HG02852 (cell line): ENCODE results near the gene PHACTR1.
"Not testable (repeated sequence)": the region's sequence is repeated elsewhere in the genome, so short reads cannot be mapped to it uniquely, and the experiment has no call there.

Source experiments
- ATAC-seq: cut with Tn5 transposase; IDR thresholded peaks from one replicate; pipeline ENCODE4 v1.9.1; 2021; ENCODE audit warnings: mild to moderate bottlenecking, moderate library complexity; ENCODE audit not compliant: unreplicated experiment

The PHACTR1 gene

DNA sequence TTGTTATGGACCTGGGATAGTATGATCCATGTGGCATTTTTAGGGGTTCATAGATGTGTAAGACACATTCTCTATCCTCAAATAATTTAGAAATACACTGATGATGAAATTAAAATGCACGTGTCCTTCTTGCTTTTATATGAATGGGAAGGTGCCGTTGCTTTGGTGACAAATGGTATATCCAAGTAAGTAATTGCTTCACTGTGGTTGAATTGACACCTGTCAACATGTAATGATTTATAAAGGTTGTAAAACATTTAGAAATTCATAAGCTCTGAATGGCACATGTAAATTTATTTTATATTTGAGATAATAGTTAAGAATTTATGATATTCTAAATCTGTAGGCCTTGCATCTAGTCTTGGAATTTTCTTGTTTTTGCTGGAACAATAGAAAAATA lies 227.0 kb downstream of the PHACTR1 start:
- ATAC-seq, result no peak

DNA sequence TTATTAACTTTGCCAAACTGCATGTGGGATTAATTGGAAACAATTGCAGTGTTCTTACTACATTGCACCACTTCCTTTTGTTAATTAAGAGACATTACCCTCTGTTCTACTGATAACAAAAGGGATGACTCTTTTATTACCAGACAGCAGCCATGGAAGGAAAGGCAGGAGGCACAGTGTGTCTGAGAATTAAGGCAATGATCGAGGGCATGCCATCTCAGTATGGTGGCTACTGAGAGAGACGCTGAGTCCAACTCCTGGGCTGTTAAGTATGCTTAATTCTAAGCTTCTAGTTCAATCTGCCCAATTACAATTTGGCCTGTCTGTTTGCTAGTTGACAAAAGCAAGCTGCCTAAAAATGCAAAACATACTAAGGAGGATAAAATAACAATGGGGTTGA lies 227.4 kb downstream of the PHACTR1 start:
- ATAC-seq, result no peak

DNA sequence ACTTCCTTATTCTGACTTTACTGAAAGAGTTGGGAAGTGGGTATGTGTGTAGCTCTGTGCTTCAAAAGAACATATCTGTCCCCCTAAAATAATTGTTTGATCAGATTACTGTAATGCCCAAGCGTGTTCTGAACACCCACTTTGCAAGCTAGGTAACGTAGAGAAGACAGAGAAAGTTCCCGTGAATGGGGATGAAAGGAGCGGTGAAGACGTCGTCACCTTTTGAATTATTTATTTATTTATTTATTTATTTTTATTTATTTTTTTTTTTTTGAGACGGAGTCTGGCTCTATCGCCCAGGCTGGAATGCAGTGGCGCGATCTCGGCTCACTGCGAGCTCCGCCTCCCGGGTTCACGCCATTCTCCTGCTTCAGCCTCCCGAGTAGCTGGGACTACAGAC lies 228.0 kb downstream of the PHACTR1 start:
- ATAC-seq, result not testable (repeated sequence)

DNA sequence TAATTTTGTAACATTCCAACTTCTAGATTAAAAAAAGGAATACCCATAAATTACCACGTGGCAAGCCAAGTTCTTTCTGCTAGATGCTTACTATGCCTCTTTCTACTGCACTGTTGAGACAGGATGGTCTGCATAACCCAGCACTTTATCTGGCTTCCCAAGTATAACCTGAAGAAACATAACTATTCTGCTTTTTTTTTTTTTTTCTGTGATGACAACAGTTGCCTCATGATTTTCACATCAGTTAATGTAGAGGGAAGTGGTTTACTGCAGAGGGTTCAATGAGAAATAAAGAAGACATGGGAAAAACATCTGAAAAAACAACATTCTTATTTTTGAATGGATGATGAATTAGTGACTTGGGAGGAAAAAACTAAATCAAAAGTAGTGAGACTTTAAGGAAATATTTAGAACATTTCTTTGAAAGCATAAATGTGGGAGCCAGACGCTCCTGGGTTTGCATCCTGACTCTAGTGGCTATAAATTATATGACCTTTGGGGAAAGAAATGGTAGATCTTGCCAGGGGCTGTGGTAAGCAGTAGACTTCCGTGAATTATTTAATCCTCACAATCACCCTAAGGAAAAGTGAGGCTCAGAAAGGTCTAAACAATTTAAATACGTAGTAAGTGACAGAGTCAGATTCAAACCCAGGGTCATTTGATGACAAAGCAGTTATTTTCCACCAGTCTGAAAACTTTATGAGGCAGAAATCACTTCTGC lies 230.7 kb downstream of the PHACTR1 start:
- no peak for ATAC-seq

- no peak for ATAC-seq
These were observed 231.4 kb downstream of the PHACTR1 start for GRCh38 chr6:12947967-12948366.

GRCh38 chr6:12950976-12951375 lies 234.4 kb downstream of the PHACTR1 start:
- no peak for ATAC-seq

GRCh38 chr6:12951415-12951814 lies 234.8 kb downstream of the PHACTR1 start:
- no peak for ATAC-seq

DNA sequence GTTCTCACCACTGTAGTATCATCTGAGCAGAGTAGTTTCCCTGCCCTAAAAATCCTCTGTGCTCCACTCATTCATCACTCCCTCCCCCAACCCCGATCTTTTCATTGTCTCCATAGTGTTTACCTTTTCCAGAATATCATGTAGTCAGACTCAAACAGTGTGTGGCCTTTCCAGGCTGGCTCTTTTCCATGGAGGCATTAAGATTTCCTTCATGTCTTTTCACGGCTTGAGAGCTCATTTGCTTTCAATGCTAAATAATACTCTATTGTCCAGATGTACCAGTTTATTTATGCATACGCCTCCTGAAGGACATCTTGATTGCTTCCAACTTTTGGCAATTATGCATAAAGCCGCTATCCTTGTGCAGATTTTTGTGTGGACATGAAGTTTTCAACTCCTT lies 235.8 kb downstream of the PHACTR1 start:
- no peak for ATAC-seq

DNA sequence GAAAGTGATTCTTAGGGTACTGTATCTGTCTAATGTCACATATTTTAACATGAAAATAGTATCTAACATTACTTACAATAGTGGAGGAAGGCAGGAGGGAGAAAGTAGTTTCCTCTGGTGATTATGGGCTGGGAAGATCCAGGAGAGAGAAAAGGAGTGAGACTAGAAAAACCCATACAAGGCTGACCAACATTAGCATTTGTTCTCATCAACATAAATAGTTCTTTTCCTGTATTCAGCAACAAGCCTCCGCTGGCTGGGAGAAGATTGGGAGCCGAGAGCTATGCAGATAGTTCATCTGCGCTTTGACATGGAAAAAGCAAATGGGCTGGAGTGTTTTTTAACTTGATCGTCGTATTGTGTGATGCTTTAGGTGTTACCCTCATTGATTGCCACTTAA lies 239.4 kb downstream of the PHACTR1 start:
- no peak for ATAC-seq

DNA sequence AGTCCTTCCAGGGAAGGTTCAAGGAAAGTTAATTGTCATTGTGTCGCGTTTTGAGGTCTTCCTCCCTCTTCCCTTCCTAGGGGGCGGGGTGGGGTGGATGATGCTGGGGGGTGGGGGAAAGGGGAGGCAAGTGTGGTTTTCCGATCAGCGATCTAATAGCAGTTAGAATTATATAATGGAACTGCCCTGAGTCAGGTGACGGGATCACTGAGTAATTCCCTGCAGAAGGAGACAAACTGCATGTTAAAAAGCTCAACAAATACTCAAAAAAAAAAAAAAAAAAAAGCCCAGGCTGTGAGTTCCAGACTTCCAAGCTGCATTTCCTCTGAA lies 240.4 kb downstream of the PHACTR1 start:
- ATAC-seq, result no peak

- ATAC-seq, result no peak
These were observed 240.9 kb downstream of the PHACTR1 start for GRCh38 chr6:12957321-12958051.

DNA sequence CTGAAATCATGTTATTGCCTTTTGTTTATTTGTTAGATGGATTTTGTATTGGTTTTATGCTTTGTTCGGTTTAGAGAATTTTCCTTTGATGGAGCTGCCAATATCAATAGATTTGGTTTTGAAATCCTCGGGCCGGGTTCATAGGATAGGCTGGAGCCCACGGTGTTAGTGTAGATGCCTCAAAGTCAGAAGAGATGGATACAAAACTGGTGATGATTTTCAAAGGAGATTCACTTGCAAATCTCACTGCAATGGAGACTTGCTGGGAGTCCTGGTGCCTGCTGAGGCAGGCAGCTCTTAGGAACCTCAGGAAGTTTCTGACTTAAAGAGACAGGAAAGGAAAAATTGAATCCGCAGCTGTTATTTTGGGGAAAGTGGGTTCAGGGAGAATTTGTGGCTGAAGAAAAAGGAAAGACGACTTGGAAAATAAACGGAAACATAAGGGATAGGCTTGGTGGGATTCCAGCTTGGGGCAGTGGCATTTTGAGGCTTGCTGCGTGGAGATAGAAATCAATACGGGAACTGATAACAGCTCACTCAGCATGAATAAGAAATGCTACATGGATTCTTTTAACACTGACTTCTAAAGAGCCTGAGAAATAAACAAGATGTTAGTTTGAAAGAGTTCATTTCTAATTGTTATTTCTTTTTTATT lies 241.6 kb downstream of the PHACTR1 start:
- ATAC-seq, result no peak

DNA sequence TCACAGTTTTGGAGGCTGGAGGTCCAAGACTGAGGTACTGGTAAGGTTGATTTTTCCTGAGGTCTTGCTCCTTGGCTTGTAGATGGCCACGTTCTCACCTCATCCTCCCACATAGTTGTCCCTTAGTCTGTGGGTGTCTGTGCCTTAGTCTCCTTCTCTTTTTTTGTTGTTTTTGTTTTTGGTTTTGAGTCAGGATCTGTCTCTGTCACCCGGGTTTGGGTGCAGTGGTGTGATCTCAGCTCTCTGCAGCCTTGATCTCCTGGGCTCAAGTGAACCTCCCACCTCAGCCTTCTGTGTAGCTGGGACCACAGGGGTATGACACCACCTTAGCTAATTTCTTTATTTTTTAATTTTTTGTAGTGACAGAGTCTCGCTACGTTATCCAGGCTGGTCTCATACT lies 245.2 kb downstream of the PHACTR1 start:
- ATAC-seq, result no peak

DNA sequence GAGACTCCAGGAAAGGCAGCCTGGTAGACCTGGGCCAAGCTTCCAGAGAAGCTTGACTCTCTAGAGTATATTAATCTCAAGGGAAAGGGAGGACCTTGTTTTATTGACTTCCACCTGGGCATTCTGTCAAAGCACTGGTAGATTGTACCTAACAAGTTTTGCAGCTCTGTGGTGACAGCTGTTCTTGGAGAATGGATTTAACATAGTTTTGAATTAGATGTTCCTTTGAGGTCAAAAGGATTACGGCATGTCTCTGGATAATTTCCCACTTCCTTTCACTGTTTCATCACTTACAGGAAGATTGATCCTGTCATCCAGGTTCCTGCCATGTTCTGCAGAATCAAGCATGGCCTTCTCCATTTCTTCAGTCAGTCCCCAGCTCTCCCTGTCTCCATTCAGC lies 246.0 kb downstream of the PHACTR1 start:
- ATAC-seq, result no peak

DNA sequence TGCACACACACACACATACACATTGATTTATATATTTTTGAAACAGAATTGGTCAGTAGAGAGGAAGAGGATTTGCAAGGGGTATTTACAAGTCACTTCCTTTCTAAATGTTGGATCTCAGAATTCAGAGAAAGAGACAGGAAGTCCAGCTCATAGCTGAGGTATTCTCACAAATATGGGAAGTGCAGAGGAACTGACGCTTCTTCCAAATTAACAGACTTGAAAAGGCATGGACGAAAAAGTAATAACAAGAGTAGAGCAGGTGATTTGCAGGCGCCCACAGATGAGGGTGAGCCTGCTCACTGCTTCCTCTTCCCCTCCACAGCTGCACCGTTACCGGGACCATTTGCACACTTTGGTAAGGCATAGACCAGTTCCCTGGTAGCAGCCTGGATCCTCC lies 246.4 kb downstream of the PHACTR1 start:
- peak; percentile 66 for ATAC-seq

DNA sequence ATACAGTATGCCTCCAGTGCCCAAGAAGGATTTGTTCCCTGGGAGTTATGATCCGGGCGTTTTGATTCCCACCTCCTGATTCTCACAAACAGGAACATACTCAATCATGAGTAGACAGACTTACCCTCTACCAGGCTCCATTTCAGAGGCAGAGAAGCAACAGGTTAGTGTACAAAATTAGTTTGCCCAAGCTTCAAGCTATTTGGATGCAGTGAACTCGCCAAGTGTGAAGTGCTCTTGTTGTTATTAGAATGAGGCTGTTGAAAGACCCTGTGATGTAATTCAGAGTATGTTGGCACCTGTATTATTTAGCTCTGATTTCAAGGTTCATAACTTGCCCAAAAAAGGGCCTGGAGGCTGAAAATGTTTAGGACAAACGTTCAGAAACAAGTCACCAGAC lies 247.0 kb downstream of the PHACTR1 start:
- ATAC-seq, result no peak

GRCh38 chr6:12967686-12968085 lies 251.1 kb downstream of the PHACTR1 start:
- ATAC-seq, result no peak

DNA sequence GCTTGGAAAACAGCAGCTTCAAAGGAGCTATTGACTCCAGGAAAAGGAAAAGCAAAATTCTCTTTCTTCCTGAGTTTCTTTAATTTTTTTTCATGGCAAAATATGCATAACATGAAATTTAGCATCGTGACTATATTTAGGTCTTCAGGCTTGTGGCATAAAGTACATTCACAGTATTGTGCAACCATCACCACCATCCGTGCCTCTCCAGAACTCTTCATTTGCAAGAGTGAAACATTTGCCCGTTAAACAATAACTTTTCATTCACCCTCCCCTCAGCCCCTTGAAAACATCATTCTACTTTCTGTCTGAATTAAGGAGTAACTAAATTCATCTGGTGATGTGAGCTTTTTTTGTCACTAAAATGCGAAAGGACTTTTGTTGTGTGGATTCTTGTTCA lies 251.7 kb downstream of the PHACTR1 start:
- no peak for ATAC-seq

DNA sequence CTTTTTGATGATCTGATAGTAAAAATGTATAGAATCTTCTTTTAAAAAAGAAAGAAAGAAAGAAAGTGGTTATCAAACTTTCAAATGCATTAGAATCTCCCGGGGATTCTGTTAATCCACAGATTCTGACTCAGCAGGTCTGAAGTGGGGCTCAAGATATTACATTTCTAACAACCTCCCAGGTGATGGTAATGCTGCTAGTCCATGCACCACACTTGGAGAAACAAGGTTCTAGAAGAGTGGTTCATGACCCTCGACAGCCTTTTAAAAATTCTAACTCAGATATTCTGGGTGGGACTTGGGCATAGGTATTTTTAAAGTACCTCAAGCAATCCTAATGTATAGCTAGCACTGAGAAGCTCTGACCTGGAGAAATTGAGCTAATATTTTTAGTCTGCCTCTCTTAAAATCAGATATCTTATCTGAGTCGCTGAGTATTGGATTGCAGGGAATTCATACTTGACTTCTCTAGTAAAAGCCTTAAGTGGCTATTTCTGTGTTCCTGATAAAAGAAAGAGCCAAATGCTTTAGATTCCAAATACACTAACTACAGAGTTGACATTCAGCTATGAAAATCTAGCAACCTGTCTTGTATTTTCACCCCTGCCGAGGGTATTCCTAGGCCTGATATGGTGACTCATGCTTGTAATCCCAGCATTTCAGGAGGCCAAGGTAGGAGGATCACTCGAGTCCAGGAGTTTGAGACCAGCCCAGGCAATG lies 252.4 kb downstream of the PHACTR1 start:
- ATAC-seq, result no peak

DNA sequence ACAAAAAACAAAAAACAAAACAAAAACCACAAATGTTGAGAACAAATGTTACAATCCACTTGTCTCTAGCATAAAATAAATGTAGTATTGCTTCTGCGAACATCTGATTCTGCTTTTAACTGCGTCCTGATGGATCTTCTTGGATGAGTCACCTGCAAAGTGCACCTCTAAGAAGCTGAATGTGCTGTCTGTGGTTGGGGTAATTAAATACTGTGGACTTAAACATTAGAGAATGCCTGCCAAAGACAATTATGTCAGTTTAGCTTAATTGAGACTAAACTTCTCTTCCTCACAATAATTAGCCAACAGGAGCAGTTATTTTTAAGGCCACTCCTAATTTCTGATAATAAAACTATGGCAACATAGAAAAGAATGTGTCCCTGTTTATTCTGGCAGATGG lies 253.4 kb downstream of the PHACTR1 start:
- ATAC-seq, result no peak

- no peak for ATAC-seq
These were observed 256.8 kb downstream of the PHACTR1 start for GRCh38 chr6:12973386-12973785.

DNA sequence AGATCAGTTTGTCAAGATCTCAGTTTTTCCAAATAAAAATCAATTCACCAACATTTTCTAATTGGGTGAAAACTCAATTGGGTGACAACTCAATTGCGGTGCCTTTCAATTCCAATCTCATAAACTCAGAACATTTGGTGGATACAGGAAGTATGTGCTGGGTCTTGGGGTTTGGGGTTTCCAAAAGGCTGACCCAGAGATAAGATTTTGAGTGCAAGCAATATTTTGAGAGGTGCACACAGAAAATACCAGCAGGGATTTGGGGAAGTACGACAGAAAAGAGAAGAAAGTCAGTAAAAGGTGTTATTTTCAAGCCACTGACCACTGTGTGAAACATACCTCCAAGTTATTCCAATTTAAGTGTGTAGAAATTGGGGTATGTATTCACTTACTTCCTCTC lies 258.0 kb downstream of the PHACTR1 start:
- no peak for ATAC-seq
